DMS153 treated with DMSO at 0.1 percent for 48 hours (cell line): ENCODE data around the gene NOX3.
"Not testable (repeated sequence)": the region's sequence is repeated elsewhere in the genome, so short reads cannot be mapped to it uniquely, and the experiment has no call there.

Experiments
- DNase-seq: peaks from one replicate; lab custom pipeline; 2025; ENCODE audit not compliant: unreplicated experiment; lab: John Stamatoyannopoulos, UW

NOX3 gene

GRCh38 chr6:155468543-155468942 lies 12.9 kb upstream of the NOX3 start:
- not testable (repeated sequence) for DNase-seq

GRCh38 chr6:155466539-155466938 lies 10.9 kb upstream of the NOX3 start:
- no peak for DNase-seq

DNA sequence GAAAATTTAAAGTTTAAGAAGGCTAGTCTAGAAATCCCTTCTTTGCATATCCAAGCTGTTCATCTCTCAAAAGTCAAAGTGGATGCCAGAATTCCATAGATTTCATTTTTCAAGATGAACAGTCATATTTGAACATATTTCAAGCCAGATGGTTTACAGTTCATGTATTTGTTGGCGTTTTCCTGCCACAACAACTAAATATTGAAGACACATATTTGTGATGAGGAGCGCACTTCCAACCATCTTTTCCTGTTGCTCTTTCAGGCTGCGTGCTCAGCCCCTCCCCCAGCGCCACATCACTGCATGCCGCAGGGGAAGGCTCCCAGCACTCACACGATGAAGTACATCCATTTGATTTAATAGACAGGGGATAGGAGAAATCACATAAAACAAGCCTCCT lies 5.9 kb upstream of the NOX3 start:
- DNase-seq = no peak

DNA sequence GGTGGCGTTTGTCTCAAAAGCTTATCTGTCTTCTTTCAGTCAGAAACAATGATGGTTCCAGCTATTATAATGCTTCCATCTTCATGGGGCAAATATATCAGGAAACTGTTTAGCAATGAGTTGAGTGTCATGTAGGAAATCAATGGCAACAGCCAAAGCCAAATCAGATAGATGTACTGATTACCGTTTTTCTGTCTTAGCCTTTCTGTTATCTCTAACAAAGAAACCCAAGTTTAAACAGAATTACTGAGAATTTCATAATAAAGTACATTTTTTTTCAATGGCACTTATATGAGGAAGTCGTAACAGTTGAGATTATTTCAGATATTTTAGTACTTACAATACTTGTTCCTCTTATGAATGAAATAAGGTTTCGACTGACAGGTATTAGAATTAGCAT lies 1.2 kb downstream of the NOX3 start:
- DNase-seq = no peak

- no peak for DNase-seq
These were observed 1.6 kb downstream of the NOX3 start for GRCh38 chr6:155454008-155454407.

DNA sequence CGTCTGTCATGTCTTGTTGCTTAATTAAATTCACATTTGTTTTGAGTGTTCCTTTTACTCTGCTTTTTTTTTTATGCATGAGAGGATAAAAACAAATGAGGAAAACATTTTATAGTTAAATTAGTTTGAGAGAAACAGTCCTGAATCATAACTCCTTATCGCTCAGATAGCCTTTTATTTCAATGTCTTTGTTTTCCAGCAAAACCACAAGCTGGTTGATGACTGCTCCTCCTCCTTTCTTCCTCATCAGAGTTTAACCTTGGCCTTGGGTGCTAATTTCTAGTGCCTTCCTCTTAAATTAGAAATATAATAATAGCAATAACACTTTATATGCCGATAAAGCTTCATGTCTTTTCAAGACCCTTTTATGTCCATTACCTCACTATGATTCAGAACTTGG lies 3.1 kb downstream of the NOX3 start:
- no peak for DNase-seq

DNA sequence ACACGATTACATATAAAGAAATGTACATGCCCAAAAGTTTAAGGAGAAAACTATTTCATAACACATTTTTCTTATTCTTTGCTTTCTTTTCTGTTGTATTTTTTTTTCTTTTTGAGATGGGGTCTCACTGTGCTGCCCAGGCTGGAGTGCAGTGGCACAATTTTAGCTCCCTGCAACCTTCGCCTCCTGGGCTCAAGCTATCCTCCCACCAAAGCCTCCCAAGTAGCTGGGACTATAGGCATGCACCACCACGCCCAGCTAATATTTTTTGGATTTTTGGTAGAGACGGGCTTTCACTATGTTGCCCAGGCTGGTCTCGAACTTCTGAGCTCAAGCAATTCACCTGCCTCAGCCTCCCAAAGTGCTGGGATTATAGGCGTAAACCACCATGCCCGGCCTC lies 4.1 kb downstream of the NOX3 start:
- not testable (repeated sequence) for DNase-seq

DNA sequence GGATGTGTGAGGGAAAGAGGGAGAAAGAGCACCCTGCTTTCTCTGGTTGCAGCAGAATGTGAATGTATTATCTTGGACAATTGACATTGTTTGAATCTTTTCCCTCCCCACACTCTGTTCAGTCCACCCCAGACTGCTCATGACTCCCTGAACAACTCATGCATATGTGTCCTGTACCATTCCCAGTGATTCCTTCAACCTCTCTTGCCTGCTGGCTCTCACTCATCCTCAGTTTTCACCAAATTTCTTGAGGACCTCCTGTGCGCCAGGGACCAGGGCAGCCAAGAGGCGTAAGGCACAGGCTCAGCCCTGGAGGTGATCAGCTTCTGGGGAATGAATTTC lies 5.4 kb downstream of the NOX3 start:
- no peak for DNase-seq

- DNase-seq = no peak
These were observed 6.0 kb downstream of the NOX3 start for GRCh38 chr6:155449450-155450239.

DNA sequence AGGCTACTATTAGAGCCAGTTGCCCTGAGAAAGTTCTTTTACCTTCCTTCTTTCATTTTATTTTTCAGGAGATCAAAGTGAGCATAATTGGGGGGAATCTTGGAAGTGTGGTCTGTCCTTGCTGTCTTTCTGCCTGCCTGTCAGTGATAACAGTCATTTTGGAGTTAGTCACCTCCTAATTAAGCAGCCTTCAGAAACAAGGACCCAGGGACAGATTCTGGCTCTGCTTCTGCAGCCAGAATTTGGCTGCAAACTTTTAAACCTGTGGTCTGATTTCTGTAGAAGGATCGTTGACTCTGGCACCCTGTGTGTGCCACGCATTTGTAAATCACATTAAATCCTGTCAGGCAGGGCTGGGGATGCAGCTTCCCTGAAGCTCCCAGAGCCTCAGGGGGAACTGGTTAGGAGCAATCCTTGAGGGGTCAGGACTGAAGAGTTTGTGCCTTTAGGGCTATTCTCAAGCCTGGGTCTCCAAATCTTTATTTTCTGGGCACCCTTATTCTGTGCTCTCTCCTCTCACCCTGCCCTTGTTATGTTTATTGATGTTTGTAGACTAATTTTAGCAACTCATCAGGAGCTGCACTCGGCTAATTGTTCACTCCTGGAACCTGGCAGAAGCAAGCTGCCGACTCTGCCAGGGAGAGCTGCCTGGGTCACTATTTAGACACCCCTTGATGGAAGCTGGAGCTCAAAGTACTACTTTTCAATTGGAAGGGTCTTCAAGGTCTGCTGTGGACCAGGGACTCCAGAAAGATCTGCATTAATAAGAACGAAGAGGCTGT lies 6.8 kb downstream of the NOX3 start:
- no peak for DNase-seq

GRCh38 chr6:155447949-155448348 lies 7.7 kb downstream of the NOX3 start:
- DNase-seq = no peak

GRCh38 chr6:155444952-155445903 lies 10.4 kb downstream of the NOX3 start:
- no peak for DNase-seq

GRCh38 chr6:155444120-155444917 lies 11.3 kb downstream of the NOX3 start:
- DNase-seq = no peak

DNA sequence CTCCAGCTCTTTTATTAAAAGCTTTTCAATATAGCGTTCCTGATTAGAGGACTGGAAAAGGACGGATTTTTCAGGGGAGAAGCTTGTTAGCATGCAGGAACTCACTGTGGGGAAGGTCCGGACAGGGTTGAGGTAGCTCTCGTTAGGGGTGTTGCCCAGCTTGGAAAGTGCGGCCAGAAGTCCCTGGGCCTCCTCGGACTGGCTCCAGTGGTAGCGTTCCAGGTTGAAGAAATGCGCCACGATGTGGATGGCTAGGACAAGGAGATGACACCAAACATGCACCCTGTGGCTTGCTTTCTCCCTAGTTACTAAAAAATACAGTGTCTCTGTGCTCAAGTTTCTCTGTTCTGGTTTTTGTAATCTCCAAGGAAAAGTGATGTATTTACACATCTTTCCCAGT lies 12.5 kb downstream of the NOX3 start:
- DNase-seq = no peak

DNA sequence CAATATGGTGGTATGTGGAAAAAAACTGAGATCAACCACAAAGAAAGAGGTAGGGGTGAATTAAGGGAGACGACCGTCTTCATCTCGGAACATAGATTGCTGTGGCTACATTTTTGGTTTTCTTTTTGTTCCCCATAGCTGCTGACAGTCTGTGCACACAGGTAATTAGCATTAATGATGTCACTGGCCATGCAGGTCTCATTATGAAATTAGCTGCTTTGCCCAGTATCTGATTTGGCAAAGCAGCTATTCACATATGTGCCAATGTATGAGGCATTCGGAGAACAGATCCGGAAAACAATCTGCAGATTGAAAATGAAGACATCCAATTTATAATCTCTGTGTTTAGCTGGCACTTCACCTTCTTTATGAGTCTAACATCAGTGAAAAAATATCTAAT lies 13.1 kb downstream of the NOX3 start:
- no peak for DNase-seq

DNA sequence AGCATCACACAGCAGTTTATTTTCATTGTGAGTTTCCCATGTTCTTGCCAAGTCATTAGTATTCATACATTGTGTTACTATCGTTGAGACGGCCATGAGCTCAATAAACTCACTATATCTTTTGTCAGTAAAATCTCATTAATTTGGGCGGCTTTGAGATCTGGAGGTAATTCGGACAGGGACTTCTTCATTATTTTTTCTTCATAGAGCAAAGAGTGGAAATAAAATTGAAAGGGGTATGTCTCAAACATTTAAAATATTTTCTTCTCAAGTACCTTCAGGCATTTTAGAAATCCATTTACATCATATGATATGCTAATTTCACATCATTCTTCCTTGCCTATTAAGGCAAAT lies 14.6 kb downstream of the NOX3 start:
- no peak for DNase-seq

- DNase-seq = no peak
These were observed 15.1 kb downstream of the NOX3 start for GRCh38 chr6:155440398-155441111.

DNA sequence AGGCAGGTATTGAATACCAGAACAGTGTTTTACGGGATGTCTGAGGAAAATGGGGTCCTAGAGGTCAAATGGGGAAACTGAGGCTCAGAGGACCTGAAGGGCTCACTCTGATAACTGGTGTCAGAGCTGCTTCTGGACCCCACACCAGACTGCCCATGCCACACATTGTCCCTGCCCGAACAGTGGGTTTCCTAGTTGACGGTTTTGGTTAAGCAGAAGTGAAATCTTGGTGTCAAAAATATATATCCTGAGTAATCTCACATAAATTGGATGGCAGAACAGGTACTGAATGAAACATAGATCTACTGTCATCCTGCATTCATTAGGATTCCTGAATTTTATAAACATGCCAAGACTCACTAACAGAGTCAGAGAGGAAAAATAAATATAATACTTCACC lies 16.3 kb downstream of the NOX3 start:
- DNase-seq = no peak

DNA sequence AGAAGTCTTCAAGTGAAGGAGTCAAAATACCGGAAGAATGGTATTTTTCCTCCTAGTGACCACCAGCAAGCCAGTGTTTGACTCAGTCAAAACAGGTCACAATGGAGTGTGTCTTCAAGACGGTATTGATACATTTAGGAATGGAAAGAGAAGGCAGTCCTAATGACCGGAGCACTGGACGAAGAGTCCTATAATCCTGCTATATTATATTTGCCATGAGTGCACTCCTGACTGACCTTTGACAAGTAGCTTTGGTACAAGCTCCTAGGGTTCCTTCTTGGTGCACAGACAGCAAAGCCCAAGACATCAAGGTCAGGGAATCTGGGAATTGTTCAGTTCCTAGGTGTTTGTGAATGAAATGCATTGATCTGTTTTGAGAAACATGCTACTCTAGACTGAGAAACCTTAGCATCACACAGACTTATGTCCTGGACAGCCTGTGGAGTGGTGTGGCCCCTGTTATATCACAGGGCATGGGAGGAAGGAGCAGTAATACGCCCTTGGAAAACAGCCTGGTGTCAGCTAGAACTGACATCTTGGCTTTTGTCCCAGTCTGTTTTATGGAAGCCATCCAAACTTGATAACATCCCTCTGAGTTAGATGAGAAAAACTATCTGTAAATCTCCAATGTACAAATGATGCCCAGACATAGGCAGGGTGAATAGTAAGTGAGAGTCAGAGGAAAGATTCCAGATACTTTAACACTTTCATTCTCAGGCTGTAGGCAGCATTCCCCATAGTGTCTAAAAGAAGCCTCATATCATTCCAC lies 18.5 kb downstream of the NOX3 start:
- no peak for DNase-seq
